Mammary epithelial cell (primary cell): ENCODE measurements around the gene GPR135.

Source experiments
- CTCF ChIP-seq, 2 donors: IDR thresholded peaks in 1 of 2; conservative IDR thresholded peaks in 1 of 2; 2 replicates each; pipeline ENCODE4 v1.5.1; 2011 to 2012; ENCODE audit warnings: inconsistent platforms in 2 of 2, low read length in 2 of 2, mild to moderate bottlenecking in 2 of 2, control low read depth in 1 of 2, low read depth in 1 of 2; ENCODE audit not compliant: insufficient read depth in 1 of 2; ENCODE audit errors: extremely low read depth in 1 of 2
- EZH2 ChIP-seq: IDR thresholded peaks from 2 replicates; pipeline ENCODE4 v1.6.1; 2012; ENCODE audit warnings: low read length, inconsistent platforms, borderline replicate concordance

GRCh38 chr14:59428581-59429012 is 36.6 kb downstream of the GPR135 start:
- peak; percentile 6 to 41 for TF ChIP-seq CTCF (conservative IDR thresholded peaks at IDR 0.05 in 1 of 2, IDR thresholded peaks at IDR 0.05 in 1 of 2; ENCODE audit: extremely low read depth in 1 of 2, insufficient read depth in 1 of 2, low read depth in 1 of 2, low read length in 2 of 2)
- TF ChIP-seq EZH2: no peak
